GM19099 (cell line): Measurements from ENCODE around the gene IAH1.

Experiments
- POLR2A ChIP-seq: IDR thresholded peaks from 3 replicates; pipeline ENCODE4 v1.6.1; 2011; ENCODE audit warnings: low read depth; ENCODE audit not compliant: insufficient read length; ENCODE audit errors: extremely low read depth

IAH1 gene

GRCh38 chr2:9490789-9491188 lies 16.4 kb downstream of the IAH1 start:
- TF ChIP-seq POLR2A, result no peak

GRCh38 chr2:9492927-9493326 lies 18.6 kb downstream of the IAH1 start:
- TF ChIP-seq POLR2A, result no peak

GRCh38 chr2:9493478-9493877 lies 19.1 kb downstream of the IAH1 start:
- TF ChIP-seq POLR2A, result no peak

DNA sequence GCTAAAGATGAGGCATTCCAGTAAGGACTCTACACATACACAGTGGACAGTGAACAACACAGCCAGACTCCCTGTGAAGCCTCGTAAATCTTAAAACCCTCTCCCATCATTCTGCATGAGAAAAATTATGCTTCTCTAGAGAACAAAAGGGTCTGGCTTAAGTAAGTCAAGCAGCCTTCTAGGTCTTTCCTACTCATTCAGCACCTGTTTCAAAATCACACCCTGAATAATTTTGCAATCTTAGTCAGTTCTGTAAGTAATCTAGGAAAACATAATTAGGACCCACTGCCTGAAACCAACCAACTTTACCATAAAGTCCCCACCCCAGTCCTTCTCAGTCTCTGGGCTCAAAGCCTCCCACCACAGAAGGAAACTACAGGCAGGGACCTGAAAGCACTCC lies 19.7 kb downstream of the IAH1 start:
- no peak for TF ChIP-seq POLR2A

DNA sequence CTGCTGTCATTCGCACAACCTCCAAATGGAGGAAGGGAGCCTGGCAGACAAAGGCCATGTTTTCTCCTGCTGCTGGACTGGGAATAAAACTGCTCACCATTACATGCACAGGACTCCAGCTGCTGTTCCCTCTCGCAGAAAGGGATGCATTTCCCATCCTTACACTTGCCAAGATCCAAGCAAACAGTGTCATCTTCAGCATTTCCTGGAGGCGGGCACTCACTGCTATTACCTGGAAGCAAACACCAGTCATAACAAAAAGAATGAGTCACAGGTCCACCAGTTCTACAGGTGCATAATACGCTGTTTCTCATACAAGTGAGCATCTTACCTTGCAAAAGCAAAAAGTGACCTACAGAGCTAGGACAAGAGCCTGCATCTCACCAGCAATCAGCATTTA lies 22.7 kb downstream of the IAH1 start:
- TF ChIP-seq POLR2A, result no peak

- no peak for TF ChIP-seq POLR2A
Measured at GRCh38 chr2:9498210-9498609, 23.9 kb downstream of the IAH1 start.

GRCh38 chr2:9508931-9509330 lies 34.6 kb downstream of the IAH1 start:
- TF ChIP-seq POLR2A, result no peak

- no peak for TF ChIP-seq POLR2A
Measured at GRCh38 chr2:9517118-9517782, 42.9 kb downstream of the IAH1 start.

- no peak for TF ChIP-seq POLR2A
Measured at GRCh38 chr2:9518163-9518562, 43.8 kb downstream of the IAH1 start.

GRCh38 chr2:9518780-9519179 lies 44.4 kb downstream of the IAH1 start:
- no peak for TF ChIP-seq POLR2A

DNA sequence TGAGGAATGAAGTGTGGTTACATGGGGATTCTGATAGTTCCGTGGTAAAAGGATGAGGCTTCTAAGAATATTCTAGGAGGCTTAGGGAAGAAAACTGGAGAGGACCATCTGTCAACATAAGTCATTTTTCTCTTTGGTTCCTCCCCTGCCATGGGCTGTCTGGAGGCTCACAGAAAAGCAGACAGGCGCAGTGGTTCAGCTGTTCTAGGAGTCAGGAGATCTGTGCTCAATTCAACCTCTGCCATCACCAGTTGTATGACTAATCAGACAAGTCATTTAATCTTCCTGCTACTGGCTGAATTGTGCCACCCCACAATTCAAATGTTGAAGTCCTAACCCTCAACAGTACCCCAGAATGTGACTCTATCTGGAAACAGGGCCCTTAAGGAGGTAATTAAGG lies 44.9 kb downstream of the IAH1 start:
- TF ChIP-seq POLR2A, result no peak

DNA sequence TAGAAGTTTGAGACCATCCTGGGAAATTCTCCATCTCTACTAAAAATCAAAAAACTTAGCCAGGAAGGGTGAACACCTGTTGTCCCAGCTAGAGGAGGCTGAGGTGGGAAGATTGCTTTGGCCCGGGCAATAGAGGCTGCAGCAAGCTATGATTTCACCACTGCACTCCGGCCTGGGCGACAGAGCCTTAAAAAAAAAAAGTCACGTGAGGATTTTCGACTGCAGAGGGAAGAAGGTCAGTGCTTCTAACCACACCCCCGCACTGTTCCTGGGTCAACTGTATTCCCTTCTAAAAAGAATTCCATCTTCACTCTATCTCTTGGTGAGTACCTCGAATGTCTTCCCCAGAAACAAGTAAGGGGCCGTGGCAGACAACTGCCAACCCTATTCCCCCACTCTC lies 49.9 kb downstream of the IAH1 start:
- no peak for TF ChIP-seq POLR2A

DNA sequence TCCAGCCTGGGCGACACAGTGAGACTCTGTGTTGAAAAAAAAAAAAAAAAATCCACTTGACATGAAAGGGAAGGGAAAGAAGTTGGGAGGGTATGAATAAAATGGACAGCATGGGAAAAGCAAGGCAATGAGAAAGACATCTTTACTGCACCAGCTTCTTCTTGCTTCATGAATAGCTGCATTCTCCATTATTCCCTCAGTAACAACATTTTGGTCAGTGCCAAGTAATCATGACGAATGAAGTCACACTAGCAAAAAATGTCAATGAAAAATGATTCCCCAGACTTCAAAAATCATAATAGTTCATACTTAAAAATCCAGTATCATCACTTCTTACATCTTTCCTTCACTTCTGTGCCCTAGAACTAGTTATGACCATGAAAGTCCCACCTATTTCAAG lies 50.9 kb downstream of the IAH1 start:
- no peak for TF ChIP-seq POLR2A

- no peak for TF ChIP-seq POLR2A
Measured at GRCh38 chr2:9527995-9528787, 53.8 kb downstream of the IAH1 start.

- TF ChIP-seq POLR2A, result no peak
Measured at GRCh38 chr2:9532421-9532820, 58.1 kb downstream of the IAH1 start.

DNA sequence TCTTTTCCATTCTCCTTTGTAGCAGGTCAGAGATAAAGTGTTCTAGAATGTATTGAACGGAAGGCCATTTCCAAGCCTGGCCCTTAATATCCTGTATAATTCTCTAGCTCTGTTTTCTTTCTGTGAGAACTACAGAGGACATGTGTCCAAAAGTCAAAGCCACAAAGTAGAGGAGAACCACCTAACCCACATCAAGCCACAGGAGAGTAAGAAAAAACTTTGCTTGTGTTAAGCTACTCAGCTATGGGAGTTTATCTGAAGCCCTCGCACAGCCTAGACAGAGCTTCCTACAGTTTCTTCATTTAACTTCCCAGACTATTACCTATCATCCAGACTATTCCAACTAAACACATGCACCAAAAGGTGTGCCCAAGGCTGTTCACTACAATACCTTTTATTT lies 59.3 kb downstream of the IAH1 start:
- no peak for TF ChIP-seq POLR2A
